Measurements from ENCODE around the gene TUNAR.

GRCh38 chr14:95910628-95911027 is 34.0 kb downstream of the TUNAR start:
- TF ChIP-seq CTCF (IDR thresholded peaks at IDR 0.05; ENCODE audit: low read depth, low read length): no peak
- no peak for TF ChIP-seq POLR2A (IDR thresholded peaks at IDR 0.05; ENCODE audit: extremely low read depth, insufficient read length)
